ENCODE results near the gene ATXN1. TPM values are rescaled to one million over a fixed set of nuclear protein-coding genes. Genes with fewer than 3 reads are reported as not detected.

Gene ATXN1
- polyA plus RNA-seq, 1 of the 3 experiments (the other 2 are of a cell fraction): 7.9 TPM

- no peak overlapping the region for H2AFZ ChIP-seq (ENCODE audit: low read depth)
- H3K9ac ChIP-seq: no peak overlapping the region
- DNase-seq: no peak
- no peaks in the 10 kb centered on the region for H3K9me3 ChIP-seq
- H3K9me2 ChIP-seq: no peaks in the 10 kb centered on the region
- H3K27ac ChIP-seq (ENCODE audit: low read depth in 2 of 2, low read length in 1 of 2): peak overlapping the region; percentile 54 to 77; a peak in 3 of 4 replicates
- H3K4me1 ChIP-seq (ENCODE audit: control insufficient read depth in 1 of 2, insufficient read depth in 2 of 2, low read depth in 1 of 2, low read length in 1 of 2): peaks cover 8 to 30% of the 10 kb centered on the region in 2 experiments; a peak in 3 of 4 replicates
- H3K27me3 ChIP-seq (ENCODE audit: insufficient read depth): no peaks in the 10 kb centered on the region
- H3K4me3 ChIP-seq (ENCODE audit: low read depth in 2 of 2, low read length in 1 of 2): no peak overlapping the region
- no peaks in the 10 kb centered on the region for H3F3A ChIP-seq (replicated peaks; ENCODE audit: insufficient read depth)
- H3K4me2 ChIP-seq: 0 out of 2 replicates have a peak overlapping the region, but pooled peaks have one; percentile 20
- POLR2A ChIA-PET: no interaction called here
- no peaks in the 10 kb centered on the region for H3K36me3 ChIP-seq (replicated peaks in 1 of 2; ENCODE audit: control insufficient read depth in 1 of 2, insufficient read depth in 2 of 2, low read length in 1 of 2)
- H4K20me1 ChIP-seq (ENCODE audit: insufficient read depth): no peaks in the 10 kb centered on the region
- H3K79me2 ChIP-seq (ENCODE audit: insufficient read depth): 0 out of 2 replicates have a peak, but pooled peaks cover 3% of the 10 kb centered on the region
- CTCF ChIA-PET: interaction anchor here (0.8 to 7.1 kb wide), 3 partner anchors 14 to 20 kb away, joined by 4 to 46 read pairs (median 4); no protein-coding TSS in a partner anchor
- no peak for TF ChIP-seq GABPA (IDR thresholded peaks at IDR 0.05; ENCODE audit: low read depth)
- TF ChIP-seq TEAD4 (IDR thresholded peaks at IDR 0.05; ENCODE audit: borderline replicate concordance, insufficient read depth): no peak
- no peak for TF ChIP-seq ELF1 (IDR thresholded peaks at IDR 0.05)
- no peak for TF ChIP-seq FOXJ3 (CRISPR knock-in tag; IDR thresholded peaks at IDR 0.05)
- TF ChIP-seq MEF2A (IDR thresholded peaks at IDR 0.05; ENCODE audit: borderline replicate concordance, low read depth): no peak
- TF ChIP-seq MAX (IDR thresholded peaks at IDR 0.05; ENCODE audit: low read depth): no peak
- no peak for TF ChIP-seq RXRA (IDR thresholded peaks at IDR 0.05; ENCODE audit: borderline replicate concordance, low read depth)
- TF ChIP-seq, protein P1, sequence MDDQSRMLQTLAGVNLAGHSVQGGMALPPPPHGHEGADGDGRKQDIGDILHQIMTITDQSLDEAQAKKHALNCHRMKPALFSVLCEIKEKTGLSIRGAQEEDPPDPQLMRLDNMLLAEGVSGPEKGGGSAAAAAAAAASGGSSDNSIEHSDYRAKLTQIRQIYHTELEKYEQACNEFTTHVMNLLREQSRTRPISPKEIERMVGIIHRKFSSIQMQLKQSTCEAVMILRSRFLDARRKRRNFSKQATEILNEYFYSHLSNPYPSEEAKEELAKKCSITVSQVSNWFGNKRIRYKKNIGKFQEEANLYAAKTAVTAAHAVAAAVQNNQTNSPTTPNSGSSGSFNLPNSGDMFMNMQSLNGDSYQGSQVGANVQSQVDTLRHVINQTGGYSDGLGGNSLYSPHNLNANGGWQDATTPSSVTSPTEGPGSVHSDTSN (IDR thresholded peaks at IDR 0.05): no peak
- TF ChIP-seq RCOR1 (IDR thresholded peaks at IDR 0.05; ENCODE audit: low read length): no peak
- TF ChIP-seq EZH2phosphoT487 (IDR thresholded peaks at IDR 0.05; ENCODE audit: borderline replicate concordance, low read depth): no peak
- no peak for TF ChIP-seq RAD21 (IDR thresholded peaks at IDR 0.05; ENCODE audit: low read length)
- WGBS (ENCODE audit: low lambda C conversion rate): 97% methylated on average over 19 of the region's 19 CpGs
Observed at GRCh38 chr6:16352821-16353438, 408.3 kb downstream of the ATXN1 start.

DNA sequence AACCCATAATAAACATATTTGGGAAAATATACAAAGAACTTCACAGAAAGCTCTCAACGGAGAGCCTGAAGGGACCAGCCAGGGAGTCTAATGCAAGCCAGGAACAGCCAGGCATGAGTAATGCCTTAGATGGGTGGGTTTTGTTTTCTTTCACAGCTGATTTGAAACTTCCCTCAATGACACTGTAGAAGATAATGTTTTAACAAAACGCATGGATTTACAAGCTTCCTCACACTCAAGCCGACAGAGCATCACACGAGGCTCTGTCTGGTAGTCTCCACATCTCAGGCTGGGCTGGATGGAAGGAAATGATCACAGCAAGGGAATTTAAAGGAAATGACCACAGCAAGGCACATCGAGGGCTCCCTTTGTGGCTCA lies 409.0 kb downstream of the ATXN1 start:
- peak overlapping the region; percentile 20; the same call in 1 of the 2 replicates for H3K4me2 ChIP-seq
- no peak for DNase-seq
- no peaks in the 10 kb centered on the region for H3K9me2 ChIP-seq
- H3K4me3 ChIP-seq (ENCODE audit: low read depth in 2 of 2, low read length in 1 of 2): no peak overlapping the region
- 77% methylated on average over 5 of the region's 5 CpGs for WGBS (ENCODE audit: low lambda C conversion rate)
- H3K79me2 ChIP-seq (ENCODE audit: insufficient read depth): 0 out of 2 replicates have a peak, but pooled peaks cover 3% of the 10 kb centered on the region
- ChIA-PET CTCF (interaction anchor here (0.8 to 7.1 kb wide), 3 partner anchors 13 to 57 kb away, joined by 4 to 46 read pairs (median 15); no protein-coding TSS in a partner anchor), POLR2A (no interaction called here)
- H3F3A ChIP-seq (replicated peaks; ENCODE audit: insufficient read depth): no peaks in the 10 kb centered on the region
- peaks cover 8 to 30% of the 10 kb centered on the region in 2 experiments; a peak in 3 of 4 replicates for H3K4me1 ChIP-seq (ENCODE audit: control insufficient read depth in 1 of 2, insufficient read depth in 2 of 2, low read depth in 1 of 2, low read length in 1 of 2)
- H3K27me3 ChIP-seq (ENCODE audit: insufficient read depth): no peaks in the 10 kb centered on the region
- no peaks in the 10 kb centered on the region for H3K9me3 ChIP-seq
- TF ChIP-seq RFX5 (IDR thresholded peaks at IDR 0.05; ENCODE audit: low read length) (no peak), RAD21 (IDR thresholded peaks at IDR 0.05; ENCODE audit: low read length) (no peak), FOSL2 (IDR thresholded peaks at IDR 0.05; ENCODE audit: borderline replicate concordance, low read depth) (no peak), MEF2A (IDR thresholded peaks at IDR 0.05; ENCODE audit: borderline replicate concordance, low read depth) (no peak), FOXJ3 (CRISPR knock-in tag; IDR thresholded peaks at IDR 0.05) (no peak), FOXM1 (IDR thresholded peaks at IDR 0.05; ENCODE audit: low read depth) (no peak), CHD2 (IDR thresholded peaks at IDR 0.05; ENCODE audit: low read length, partially characterized antibody) (no peak), EZH2phosphoT487 (IDR thresholded peaks at IDR 0.05; ENCODE audit: borderline replicate concordance, low read depth) (no peak), NRF1 (IDR thresholded peaks at IDR 0.05; ENCODE audit: low read depth, low read length) (no peak), ELF1 (IDR thresholded peaks at IDR 0.05) (no peak), EP300 (IDR thresholded peaks at IDR 0.05; ENCODE audit: borderline replicate concordance in 1 of 2, low read depth in 1 of 2, low read length in 1 of 2) (no peak), USF1 (IDR thresholded peaks at IDR 0.05; ENCODE audit: borderline replicate concordance, low read depth) (no peak), RXRA (IDR thresholded peaks at IDR 0.05; ENCODE audit: borderline replicate concordance, low read depth) (no peak), JUND (IDR thresholded peaks at IDR 0.05) (no peak)
- peak overlapping the region; percentile 54 to 77 for H3K27ac ChIP-seq (ENCODE audit: low read depth in 2 of 2, low read length in 1 of 2)
- H3K9ac ChIP-seq: no peak overlapping the region
- no peaks in the 10 kb centered on the region for H4K20me1 ChIP-seq (ENCODE audit: insufficient read depth)
- H2AFZ ChIP-seq (ENCODE audit: low read depth): no peak overlapping the region
- no peaks in the 10 kb centered on the region for H3K36me3 ChIP-seq (replicated peaks in 1 of 2; ENCODE audit: control insufficient read depth in 1 of 2, insufficient read depth in 2 of 2, low read length in 1 of 2)

Measured in SK-N-SH (cell line).